Adrenal gland (tissue), 5 donors: ENCODE data around the gene LPCAT4.

Experiments used
- CTCF ChIP-seq, 6 experiments: fragments of 450-650 bp in 4 of 6; fragments of 200-600 bp in 2 of 6; sonication (generic) in 1 of 6; IDR thresholded peaks; 1 replicate in 5 of 6; 2 replicates in 1 of 6; pipeline versions ENCODE4 v1.5.1 to v1.8.0; 2016 to 2021; ENCODE audit warnings: antibody characterized with exemption in 6 of 6, mild to moderate bottlenecking in 2 of 6, moderate library complexity in 1 of 6
- POLR2A ChIP-seq, 2 donors: fragments of 450-650 bp; IDR thresholded peaks; one replicate each; pipeline ENCODE4 v1.6.1; 2017; ENCODE audit warnings: antibody characterized with exemption in 2 of 2, mild to moderate bottlenecking in 2 of 2, moderate library complexity in 1 of 2
- donor health status: DM: no; HTN: no; CAD: no.

- TF ChIP-seq CTCF (IDR thresholded peaks at IDR 0.05) (no peak), POLR2A (IDR thresholded peaks at IDR 0.05) (no peak)
Observed at GRCh38 chr15:34330279-34330678, 36.7 kb downstream of the LPCAT4 start.
